ENCODE measurements around the gene GAS6.

- TF ChIP-seq POLR2A (IDR thresholded peaks at IDR 0.05) (no peak), CTCF (IDR thresholded peaks at IDR 0.05) (no peak)
Observed at GRCh38 chr13:113850722-113851479, 13.0 kb downstream of the GAS6 start.
